Measurements from ENCODE around the gene CHST13.
A peak's percentile ranks its signal among the peaks of the same experiment; 100 is the strongest.

The CHST13 gene

DNA sequence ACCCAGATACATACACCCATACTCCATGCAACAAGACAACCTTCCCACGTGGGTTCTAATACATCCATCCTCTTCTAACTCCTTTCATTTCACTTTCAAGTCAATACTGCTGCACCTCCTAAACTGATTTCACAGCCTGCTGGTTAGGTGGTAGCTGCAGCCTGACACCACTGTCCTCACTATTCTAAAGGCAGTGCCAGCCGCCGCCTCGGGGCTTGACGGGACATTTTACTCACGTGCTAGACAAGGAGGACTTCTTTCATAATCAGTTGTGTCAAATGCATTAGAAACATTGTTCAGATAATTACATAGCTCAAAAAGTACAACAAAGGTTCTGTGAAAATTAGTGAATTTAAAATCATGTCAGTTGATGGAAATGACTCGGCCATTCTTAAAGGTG is 12.7 kb upstream of the CHST13 start:
- DNase-seq, result no peak

DNA sequence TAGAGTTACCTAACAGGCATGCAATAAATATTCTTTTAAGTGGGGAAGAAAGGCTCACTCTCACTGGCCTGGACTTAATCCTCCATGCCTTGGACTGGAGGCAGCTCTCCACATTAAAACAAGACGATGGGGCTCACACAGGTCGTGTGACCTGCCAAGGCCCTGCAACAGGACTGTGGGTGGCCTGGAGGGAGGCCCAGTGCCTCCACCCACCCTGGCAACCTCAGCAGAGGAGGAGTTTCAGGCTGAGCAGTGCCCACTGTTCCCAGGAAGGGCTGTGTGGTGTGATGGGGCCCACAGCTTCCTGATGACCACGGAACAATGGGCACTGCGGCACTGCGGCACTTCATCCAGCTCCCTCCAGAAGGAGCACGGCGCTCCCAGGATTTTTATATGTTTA is 11.9 kb upstream of the CHST13 start:
- DNase-seq, result no peak

DNA sequence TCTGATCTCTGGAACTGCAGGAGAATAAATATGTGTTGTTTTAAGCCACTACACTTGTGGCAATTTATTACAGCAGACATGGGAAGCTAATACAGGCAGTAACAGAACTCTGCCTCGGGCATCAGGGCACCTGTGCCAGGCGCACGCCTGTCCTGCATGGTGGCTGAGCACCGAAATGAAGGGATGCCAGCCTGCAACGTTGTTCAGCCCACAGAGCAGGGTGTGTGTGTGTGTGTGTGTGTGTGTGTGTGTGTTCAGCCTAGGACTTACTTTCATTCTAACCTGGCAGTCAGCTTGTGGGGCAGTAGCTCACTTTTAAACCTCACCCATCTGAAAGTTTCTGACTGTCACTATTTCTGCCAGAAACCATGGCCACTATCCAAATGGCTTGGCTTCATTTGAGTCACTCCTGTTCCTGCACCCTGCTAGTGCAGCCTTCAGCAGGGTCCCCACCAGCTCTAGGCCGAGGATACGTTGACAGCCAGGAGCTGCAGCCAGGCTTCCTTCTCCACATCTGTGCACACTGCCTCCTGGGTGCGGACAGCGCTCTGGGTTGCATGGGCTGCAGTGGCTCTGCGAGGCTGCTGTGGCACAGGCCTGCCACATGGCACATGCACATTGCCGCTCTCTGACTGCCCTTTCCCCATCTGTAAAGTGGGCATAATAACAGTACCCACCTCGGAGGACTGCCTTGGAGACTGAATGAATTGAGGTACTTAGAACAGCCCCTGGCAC is 10.9 kb upstream of the CHST13 start:
- no peak for DNase-seq

DNA sequence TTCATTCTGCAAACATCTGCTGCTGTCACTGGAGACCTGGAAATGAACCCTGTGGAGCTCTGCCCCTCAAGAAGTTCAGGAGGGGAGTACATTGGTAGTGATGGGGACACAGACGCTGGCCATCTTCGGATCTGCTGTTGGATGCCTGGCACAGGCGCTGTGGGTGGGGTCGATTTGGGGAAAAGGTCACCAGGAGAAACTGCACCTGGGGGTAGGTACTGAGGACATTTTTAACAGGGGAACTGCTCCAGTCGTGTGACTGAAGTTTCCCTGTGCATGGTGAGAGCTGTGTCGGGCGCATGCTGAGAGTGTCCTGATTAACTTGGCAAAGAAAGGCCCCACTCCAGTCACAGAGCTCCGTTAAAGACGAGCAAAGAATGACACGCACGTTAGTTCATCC is 9.8 kb upstream of the CHST13 start:
- DNase-seq, result no peak

DNA sequence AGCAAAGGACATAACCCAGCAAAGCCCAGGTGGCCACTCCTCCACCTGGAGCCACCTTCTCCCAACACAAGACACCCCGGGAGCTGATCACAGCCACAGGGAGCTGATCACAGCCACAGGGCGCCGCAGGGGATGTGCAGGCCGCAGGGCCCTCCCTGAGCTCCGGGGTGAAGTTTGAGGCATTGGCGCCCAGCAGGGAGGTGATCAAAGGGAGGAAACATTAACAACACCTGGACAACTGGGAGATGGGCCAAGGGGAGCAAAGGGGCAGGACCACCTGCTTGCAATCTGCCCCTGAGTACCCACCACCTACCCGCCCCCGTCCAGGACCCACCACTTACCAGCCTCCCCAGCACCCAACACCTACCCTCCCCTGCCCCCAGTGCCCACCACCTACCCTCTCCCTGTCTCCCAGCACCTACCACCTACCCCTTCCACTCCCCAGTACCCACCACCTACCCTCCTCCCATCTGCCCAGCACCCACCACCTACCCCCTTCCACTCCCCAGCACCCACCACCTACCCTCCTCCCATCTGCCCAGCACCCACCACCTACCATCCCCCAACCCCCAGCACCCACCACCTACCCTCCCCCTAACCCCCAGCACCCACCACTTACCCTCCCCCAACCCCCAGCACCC is 8.8 kb upstream of the CHST13 start:
- no peak for DNase-seq

DNA sequence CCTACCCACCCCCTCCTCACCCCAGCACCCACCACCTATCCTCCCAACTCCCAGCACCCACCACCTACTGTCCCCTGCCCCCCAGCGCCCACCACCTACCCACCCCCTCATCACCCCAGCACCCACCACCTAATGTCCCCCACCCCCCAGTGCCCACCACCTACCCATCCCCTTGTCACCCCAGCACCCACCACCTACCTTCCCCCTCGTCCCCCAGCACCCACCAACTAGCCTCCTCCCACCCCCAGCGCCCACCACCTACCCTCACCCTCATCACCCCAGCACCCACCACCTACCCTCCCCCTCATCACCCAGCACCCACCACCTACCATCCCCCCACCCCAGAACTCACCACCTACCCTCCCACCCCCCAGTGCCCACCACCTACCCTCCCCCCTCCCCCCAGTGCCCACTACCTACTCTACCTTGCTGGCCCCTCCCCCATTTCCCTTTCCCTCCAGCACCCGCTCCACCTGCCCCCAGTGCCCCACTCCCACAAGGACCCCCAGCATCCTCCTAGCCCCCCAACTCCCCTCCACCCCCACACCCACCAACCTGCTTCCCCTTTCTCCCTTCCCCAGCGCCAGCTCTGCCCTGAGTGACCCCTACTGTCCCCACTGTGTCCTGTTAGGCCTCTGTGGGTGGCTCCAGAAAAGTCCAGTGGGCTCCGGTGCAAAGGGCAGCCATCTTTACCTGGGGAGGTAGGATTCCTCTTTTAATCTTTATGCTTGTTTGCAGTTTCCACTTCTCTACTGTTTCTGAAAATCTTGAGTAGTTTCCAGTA is 7.6 kb upstream of the CHST13 start:
- DNase-seq, result no peak

DNA sequence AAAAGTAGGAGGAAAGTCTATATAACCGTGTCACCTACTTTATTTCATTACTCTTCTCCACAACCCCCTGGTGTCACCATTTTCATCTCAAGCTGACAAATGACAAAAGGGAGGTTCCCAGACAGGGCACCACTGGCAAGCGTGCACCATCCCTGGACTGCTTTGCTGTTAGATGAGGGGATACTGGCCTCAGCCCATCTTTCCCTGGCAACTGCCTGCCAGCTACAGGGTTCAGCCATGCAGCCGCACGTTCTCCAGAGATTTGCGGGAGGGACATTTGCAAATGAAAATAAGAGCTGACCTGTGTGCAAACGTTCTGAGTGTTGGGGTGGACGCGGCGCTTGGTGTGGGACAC is 7.0 kb upstream of the CHST13 start:
- DNase-seq, result no peak

DNA sequence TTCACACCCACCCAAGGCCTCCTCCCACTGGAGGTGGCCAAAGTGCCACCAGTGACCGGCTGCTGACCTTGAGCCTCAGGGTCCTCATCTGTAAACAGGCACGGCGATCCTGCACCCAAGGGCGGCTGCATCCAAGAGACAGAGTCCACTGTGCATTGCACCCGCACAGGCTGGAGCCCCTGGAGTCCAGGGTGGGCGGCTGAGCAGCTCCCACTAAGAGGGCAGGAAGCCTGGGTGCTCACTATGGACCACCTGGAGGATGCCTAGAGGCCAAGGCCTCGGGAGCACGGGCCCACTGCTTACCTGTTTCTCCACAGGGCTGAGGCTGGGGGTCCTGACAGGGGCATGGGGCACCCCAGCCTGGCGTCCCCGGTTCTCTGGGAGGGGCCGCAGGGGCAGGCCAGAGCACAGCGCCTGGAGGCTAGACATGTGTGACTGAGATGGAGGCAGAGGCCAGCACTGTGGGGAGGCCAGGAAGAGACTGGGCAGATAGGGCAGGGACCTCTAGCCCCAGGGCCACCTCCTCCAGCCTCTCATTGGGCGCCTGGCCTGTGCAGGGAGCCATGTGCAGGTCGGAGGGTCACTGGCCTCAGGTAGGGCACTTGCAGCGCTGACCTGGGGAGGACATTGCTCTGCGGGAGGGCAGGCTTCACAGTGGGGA is 6.5 kb upstream of the CHST13 start, which contains the start of gene UROC1:
Gene UROC1, minus strand, starts transcription at position 483 of the 661 bp plus-strand sequence. Its CDS starts 54 bp downstream, at position 429.
- no peak for DNase-seq

DNA sequence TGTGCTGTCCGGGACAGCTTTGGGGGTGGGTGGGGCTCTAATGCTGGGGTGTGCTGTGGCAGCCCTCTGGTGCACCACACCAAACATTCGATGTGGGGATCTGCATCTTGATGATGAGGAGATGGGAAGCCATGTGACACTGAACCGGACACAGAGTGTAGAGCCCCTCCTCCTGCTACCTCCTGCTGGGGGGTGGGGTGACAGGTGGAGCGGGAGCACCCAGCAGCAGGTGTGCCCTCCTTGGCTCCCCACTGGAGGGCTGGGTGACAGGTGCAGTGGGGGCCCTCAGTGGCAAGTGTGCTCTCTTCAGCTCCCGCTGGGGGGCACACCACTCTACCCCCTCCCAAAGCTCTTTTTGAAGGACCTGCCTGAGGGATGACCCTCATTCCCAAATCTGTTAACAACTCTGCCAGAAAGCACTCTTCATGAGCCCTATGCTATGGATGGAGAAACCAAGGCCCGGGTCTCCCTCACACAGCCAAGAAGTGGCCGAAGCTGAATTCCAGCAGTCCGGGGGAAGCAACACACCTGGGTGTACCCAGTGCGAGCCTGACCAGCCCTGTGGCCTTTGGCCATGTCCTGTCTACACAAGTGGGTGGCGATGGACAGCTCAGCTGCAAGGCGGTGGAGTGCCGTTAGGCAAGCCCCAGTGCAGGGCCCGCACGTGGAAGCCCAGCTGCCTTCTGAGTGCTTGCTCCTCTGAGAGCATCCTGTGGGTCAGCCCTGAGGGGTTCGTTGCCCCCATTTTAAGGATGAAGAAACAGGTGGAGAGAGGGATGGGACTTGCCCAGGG is 5.8 kb upstream of the CHST13 start:
- DNase-seq, result no peak

DNA sequence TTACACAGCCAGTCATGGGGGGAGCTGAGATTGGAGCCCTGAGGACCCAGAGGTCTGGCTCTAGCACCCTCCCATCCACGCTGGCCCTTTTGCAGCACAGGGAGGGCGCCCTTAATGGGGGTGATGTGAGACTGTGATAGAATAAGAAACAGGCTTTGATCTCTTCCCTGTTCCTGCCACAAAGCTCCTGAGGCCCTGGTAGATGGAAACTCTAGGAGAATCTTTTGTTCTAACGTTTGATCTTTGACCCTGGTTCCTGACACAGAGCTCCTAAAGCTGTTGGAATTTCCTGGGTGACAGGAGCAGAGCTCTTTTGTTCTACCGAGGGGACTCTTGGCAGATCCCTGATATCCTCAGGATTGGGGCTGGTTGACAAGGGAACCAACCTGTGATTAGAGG is 5.2 kb upstream of the CHST13 start:
- DNase-seq, result no peak

DNA sequence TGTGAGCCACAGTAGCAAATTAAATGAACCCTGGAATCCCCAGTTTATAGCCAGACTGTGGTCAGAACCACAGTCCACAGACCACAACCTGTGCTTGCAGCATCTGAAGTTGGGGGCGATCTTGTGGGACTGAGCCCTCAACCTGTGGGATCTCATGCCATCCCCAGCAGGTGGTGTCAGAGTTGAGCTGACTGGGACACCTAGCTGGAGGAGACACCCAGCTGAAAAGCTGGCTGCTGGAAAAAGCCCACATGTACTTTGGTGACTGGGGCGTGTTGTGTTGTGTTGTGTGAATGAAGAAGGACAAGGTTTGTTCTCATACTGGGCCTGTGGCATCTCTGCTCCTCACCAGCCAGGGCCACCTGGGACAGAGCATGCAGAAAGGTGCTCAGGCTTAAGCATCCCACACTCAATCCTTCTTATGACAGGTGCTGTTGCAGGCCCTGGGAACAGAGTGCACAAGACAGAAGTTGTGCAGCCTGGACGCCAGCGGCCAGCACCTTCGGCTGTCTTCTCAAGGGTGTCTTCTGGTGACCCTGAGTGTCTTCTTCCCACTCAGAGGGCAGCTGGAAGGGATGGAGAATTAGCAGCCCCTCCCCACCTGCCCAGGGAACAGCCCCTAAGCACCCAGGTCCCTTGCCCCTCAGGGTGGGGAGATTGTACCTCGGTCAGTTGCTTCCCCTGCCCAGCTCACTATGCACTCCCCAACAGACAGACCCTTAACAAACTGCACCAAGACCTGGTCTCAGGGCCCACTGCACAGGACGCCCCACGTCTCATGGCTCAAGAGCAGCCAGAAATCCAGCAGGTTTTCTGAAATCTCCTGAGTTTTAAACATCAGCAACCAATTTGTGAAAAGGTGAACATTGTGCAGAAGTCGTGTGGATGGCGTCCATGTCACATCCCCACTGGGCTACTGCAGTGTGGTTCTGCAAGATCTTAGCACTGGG is 4.2 kb upstream of the CHST13 start:
- DNase-seq, result no peak

DNA sequence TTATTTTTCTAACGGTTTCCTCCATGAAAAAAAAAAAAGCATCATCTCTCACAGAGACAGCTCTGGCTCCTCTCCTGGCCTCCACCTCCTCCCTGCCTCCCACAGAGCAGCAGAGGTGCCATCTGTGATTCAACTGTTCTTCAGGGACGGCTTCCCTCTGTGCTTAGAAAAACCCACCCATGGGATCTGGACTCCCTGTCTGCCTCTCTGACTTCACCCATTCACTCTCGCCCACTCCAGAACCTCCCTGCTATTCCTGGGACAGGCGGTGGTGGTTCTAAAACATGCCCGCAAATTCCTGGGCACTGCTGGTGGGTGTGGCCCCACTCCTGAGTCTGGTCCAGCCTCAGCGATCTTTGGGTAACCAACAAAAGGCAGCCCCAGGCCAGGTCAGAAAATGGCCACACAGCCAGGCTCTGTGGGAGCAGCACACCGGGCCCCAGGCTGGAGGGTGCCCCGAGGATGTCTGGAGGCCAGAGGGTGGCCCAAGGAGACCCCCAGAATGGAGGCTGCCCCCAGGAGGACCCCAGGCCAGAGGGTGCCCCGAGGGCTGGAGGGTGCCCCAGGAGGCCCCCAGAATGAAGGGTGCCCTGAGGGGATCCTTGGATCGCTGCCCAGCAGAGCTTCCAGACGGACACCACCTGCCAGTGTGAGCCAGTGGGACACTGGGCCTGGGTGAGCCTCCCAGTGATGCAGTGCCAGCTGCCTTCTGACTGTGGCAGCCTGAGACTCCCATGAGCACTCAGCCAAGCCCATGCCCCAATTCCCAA is 2.6 kb upstream of the CHST13 start:
- DNase-seq, result peak; percentile 26

DNA sequence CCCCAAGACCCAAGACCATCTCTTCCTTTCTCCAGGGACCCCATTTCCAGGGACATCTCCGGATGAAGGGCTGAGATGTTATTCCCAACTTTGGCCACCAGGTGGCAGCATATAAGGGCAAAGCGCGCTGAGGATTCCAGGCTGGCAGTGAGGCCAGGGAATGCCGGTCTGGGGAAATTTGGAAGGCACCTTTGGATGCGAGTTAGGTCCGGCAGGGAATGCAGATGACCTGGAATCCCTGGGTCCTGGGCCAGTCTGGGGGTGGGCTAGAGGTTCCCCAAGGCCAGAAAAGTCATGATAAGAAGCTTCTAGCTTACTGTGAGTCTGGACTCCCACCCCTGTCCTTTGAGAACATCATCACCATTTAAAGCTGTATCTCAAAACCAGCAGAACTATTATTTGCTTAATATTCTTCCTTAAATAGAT is 1.6 kb upstream of the CHST13 start:
- peak; percentile 56 for DNase-seq

DNA sequence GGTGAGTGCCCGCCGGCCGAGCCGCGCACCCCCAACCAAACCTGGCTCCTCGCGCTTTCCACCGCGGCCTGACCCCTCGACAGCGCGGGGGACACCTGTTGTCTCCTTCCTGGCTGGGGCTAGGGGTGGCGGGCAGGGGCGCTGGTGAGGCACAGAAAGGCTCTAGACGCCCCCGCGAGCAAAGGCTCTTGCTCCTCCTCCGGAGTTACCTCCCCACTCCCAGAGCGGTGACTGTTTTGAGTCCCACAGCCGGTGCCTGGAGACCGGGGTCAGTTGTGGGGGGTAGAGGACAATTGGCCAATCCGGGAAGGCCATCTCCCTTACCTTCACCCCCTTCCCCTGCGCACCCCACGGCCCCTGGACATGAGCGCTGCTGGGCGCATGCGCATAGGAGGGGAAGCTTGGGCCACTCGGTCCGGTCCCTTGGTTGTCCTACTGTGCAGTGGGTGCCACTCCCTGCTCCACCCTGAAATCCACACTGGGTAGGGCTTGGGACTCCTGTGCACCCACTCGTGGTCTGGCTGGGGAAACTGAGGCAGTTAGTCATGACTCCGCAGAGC is 554 bp downstream of the CHST13 start:
- no peak for DNase-seq

DNA sequence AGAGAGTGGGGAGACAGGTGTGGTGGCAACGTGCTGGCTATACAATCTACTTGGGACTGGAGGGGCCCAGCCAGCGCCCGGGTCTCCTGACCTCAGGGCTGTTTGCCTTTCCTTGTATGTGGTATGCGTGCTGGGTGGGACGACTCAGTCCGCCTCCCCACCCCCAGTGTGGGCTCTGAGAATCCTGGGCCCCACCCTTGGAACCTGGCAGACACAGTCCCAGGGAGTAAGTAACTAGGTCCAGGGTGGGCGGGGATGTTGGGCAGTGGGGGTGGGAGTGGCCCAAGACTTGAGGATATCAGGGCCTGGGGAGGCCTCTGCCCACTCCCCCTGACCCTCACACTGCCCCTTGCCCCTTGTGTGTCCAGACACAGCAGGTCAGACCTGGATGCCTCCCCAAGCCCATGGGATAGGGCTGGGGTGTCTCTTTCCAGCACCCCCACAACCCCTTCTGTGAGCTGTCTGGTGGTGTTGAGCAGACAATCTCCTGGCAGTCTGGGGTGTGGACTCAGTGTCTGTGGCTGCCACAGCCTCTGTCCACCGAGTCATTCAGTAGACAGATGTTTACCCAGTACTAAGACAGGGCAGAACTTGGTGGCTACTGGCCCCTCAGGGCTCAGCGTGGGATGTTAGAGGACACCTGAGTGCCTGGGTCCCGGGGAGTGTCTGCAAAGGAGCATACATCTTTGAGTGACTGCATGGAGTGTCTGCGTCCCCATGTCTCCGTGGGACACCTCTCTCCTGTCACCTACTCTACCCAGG is 1.3 kb downstream of the CHST13 start:
- no peak for DNase-seq

DNA sequence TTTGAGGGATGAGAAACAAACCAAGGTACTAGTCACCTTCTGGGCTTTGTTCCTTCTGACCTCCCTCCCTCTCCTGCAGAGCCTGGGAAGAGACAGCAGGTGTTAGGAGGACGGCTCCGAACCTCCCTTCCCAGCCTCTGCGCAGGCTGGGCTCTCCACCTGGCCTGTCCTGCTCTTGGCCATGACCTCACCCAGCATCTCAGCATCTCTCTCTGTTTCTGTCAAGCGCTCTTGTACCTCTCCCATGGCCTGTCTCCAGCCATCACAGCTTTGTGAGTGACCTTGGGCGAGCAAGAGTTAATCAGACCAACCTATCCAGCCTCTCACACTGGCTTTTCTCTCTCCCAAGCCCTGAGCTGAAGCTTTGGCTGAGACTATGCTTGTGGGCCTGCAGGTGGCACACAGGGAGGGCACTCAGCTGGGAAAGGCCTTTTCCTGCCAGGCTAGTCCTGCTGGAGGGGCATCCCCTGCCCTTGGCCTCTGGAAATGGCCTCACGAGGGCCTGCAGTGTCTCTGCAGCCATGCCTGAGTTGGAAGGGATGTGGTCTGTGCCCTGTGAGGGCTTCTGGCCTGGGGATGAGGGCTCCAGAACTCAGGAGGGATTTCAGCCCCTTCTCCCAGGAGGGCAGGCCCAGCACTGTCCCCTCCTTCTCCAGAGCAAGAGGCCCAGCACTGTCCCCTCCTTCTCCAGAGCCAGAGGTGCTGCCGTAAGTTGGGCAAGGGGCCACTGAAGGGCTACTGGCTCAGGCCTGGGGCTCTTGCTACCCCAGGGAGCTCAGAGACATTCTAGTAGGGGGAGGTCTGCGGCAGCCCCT is 2.1 kb downstream of the CHST13 start:
- no peak for DNase-seq

DNA sequence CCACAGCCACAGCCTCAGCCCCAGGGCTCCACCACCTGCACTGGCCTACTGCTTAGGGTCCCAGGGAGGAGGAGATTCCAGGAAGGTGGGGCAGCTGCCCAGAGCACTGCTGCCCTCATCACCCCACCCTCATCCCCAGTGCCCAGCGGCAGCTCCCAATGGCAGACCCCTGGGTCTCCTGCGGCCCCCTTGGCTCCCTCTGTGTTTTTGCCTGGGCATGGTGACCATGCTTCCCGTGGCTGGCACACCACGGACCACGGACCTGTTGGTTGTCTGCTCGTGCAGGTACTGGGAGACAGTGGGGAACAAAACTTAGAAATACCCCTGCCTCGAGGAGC is 2.7 kb downstream of the CHST13 start:
- DNase-seq, result no peak

DNA sequence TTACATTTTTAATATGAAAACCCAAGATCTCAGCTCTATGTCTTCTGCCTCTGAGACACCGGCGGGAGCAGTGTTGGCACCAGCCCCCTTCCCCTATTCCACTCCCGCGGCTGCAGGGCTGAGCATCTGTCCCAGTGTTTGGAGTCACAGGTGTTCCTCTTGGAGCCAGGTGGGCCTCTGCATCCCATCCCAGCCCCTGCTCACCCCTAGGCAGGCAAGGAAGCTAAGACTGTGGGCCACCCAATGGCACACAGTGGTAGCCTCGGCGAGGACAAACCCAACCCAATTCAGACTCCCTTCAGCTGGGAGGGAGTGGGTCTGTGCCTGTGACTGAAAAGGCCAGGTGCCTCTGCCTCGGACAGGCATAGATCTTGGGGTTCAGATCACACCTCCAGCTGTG is 3.1 kb downstream of the CHST13 start:
- no peak for DNase-seq

Data from NCI-H1694 treated with DMSO at 0.1 percent for 48 hours (cell line).